Right lobe of liver (tissue), 6 donors: ENCODE results near the gene PTCRA. TPM values are rescaled to one million over a fixed set of nuclear protein-coding genes. Genes with fewer than 3 reads are reported as not detected.

Experiments used
- ATAC-seq, 4 donors: fragments of 200-7000 bp; cut with Tn5 transposase; one replicate each; pipeline ENCODE4 v1.9.1; 2020; ENCODE audit warnings: mild to moderate bottlenecking in 4 of 4, moderate library complexity in 4 of 4
- DNase-seq, 3 donors: peaks; one replicate each; pipeline ENCODE4 v3.0.0-alpha.2; 2020
- H3K27ac ChIP-seq, 3 donors: fragments of 200-600 bp; one replicate each; pipeline ENCODE4 v1.8.0; 2022
- H3K27me3 ChIP-seq, 2 donors: fragments of 200-600 bp; one replicate each; pipeline ENCODE4 v1.8.0; 2022
- H3K36me3 ChIP-seq, 4 donors: fragments of 200-600 bp; sonication (generic) in 1 of 4; one replicate each; pipeline versions ENCODE4 v1.5.1 to v1.8.0; 2017 to 2022; ENCODE audit warnings: control low read depth in 1 of 4
- H3K4me1 ChIP-seq, 4 donors: fragments of 200-600 bp; sonication (generic) in 1 of 4; one replicate each; pipeline versions ENCODE4 v1.5.1 to v1.8.0; 2017 to 2022; ENCODE audit warnings: control low read depth in 1 of 4
- H3K4me3 ChIP-seq, 3 donors: fragments of 200-600 bp; one replicate each; pipeline ENCODE4 v1.8.0; 2022
- H3K9me3 ChIP-seq, 4 donors: fragments of 200-600 bp; sonication (generic) in 1 of 4; one replicate each; pipeline versions ENCODE4 v1.5.1 to v1.8.0; 2017 to 2022; ENCODE audit warnings: control low read depth in 1 of 4
- POLR2A ChIP-seq: fragments of 450-650 bp; IDR thresholded peaks from one replicate; pipeline ENCODE4 v1.6.1; 2017; ENCODE audit warnings: antibody characterized with exemption, mild to moderate bottlenecking
- WGBS: methylation state at CpG from one replicate; pipeline ENCODE4 v1.1.6; 2018; ENCODE audit warnings: low coverage, low lambda C conversion rate; ENCODE audit not compliant: insufficient coverage; ENCODE audit errors: missing lambda C conversion rate; 5-methylcytosine and 5-hydroxymethylcytosine counted together
- intact Hi-C, 2 donors: fragments of 100-400 bp; cut with DNase I; formaldehyde crosslinking; loops; one replicate each; pipeline versions ENCODE4 v1.11.2 to v1.14.1; 2022
- total RNA-seq, 6 experiments: library from RNA; depleted of rRNA in 2 of 6; stranded (reverse); fragments of >200 nt in 2 of 6; fragmentation: NEBNext Ultra II Directional in 3 of 6; extraction: Animal tissue kit (Norgen Biotek cat#: 25700) in 3 of 6; gene quantifications; one replicate each; pipeline versions ENCODE4 v1.1.0 to v1.2.4, GENCODE V29; 2016 to 2023
- TF ChIP-seq, protein P1 (sequence below), 4 donors: fragments of 200-600 bp in 3 of 4; fragments of 450-650 bp in 1 of 4; IDR thresholded peaks; one replicate each; pipeline versions ENCODE4 v1.5.1 to v1.8.0; 2016 to 2022; ENCODE audit warnings: antibody characterized with exemption in 4 of 4, mild to moderate bottlenecking in 2 of 4
- donor health status: DM: no; HTN: yes; CAD: no.
- donor health status: DM: no; HTN: no; CAD: no.
- donor health status: DM: no; HTN: no; CAD: no.
- donor health status: DM: no; HTN: yes; CAD: no.
- donor health status: DM: no; HTN: yes; CAD: no.

PTCRA gene
- total RNA-seq, 6 experiments from 2014 or later: 0.31 to 0.46 (median 0.37) TPM; not detected in 3

- intact Hi-C loops: no loop called here
- H3K4me1 ChIP-seq: peaks cover 0 to 29% (median 2%) of the 10 kb centered on the region in 4 donors
- H3K27ac ChIP-seq: no peak overlapping the region
- WGBS: 75% methylated on average over 5 of the region's 5 CpGs
- DNase-seq (no peak), ATAC-seq (no peak)
- H3K4me3 ChIP-seq: no peak overlapping the region
- H3K27me3 ChIP-seq: no peaks in the 10 kb centered on the region
- no peaks in the 10 kb centered on the region for H3K36me3 ChIP-seq
- H3K9me3 ChIP-seq: no peaks in the 10 kb centered on the region
- TF ChIP-seq, protein P1, sequence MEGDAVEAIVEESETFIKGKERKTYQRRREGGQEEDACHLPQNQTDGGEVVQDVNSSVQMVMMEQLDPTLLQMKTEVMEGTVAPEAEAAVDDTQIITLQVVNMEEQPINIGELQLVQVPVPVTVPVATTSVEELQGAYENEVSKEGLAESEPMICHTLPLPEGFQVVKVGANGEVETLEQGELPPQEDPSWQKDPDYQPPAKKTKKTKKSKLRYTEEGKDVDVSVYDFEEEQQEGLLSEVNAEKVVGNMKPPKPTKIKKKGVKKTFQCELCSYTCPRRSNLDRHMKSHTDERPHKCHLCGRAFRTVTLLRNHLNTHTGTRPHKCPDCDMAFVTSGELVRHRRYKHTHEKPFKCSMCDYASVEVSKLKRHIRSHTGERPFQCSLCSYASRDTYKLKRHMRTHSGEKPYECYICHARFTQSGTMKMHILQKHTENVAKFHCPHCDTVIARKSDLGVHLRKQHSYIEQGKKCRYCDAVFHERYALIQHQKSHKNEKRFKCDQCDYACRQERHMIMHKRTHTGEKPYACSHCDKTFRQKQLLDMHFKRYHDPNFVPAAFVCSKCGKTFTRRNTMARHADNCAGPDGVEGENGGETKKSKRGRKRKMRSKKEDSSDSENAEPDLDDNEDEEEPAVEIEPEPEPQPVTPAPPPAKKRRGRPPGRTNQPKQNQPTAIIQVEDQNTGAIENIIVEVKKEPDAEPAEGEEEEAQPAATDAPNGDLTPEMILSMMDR (IDR thresholded peaks at IDR 0.05): no peak
- no peak for TF ChIP-seq POLR2A
Measured at GRCh38 chr6:42974919-42975505, 59.2 kb downstream of the PTCRA start.

Other genes with a start within 250 kb of the PTCRA start
- gene PRPH2, start 193.5 kb upstream of the PTCRA start, total RNA-seq: under 1 TPM in 1 of 6 experiments, not detected in 5; 0.16 TPM
- 10 to 100 TPM in 2 of 6 experiments, 1 to 10 TPM in 4; 5.4 to 12.2 (median 6.3) TPM for gene TBCC, start 169.9 kb upstream of the PTCRA start, total RNA-seq
- 1 to 10 TPM; 4.3 to 6.0 (median 5.5) TPM for gene BICRAL, start 134.0 kb upstream of the PTCRA start, total RNA-seq
- 100 to 1,000 TPM in 1 of 6 experiments, 10 to 100 TPM in 5; 36.6 to 114 (median 44.2) TPM for gene RPL7L1, start 36.4 kb upstream of the PTCRA start, total RNA-seq
- gene CNPY3, start 13.4 kb downstream of the PTCRA start, total RNA-seq: 10 to 100 TPM; 11.1 to 75.4 (median 28.8) TPM
- gene GNMT, start 44.7 kb downstream of the PTCRA start, total RNA-seq: 100 to 1,000 TPM in 3 of 6 experiments, 10 to 100 TPM in 3; 13.7 to 470 (median 107) TPM
- 10 to 100 TPM; 15.7 to 25.9 (median 21.3) TPM for gene PEX6, start 63.1 kb downstream of the PTCRA start, total RNA-seq
- gene PPP2R5D, start 68.5 kb downstream of the PTCRA start, total RNA-seq: 10 to 100 TPM; 11.5 to 24.0 (median 16.3) TPM
- gene MEA1, start 97.9 kb downstream of the PTCRA start, total RNA-seq: 10 to 100 TPM; 19.1 to 39.1 (median 25.2) TPM
- 10 to 100 TPM; 26.4 to 46.2 (median 41.7) TPM for gene KLHDC3, start 98.2 kb downstream of the PTCRA start, total RNA-seq
- 10 to 100 TPM; 21.8 to 45.0 (median 23.3) TPM for gene RRP36, start 105.6 kb downstream of the PTCRA start, total RNA-seq
- 10 to 100 TPM in 1 of 6 experiments, 1 to 10 TPM in 5; 6.5 to 12.7 (median 8.8) TPM for gene CUL7, start 137.8 kb downstream of the PTCRA start, total RNA-seq
- gene MRPL2, start 143.4 kb downstream of the PTCRA start, total RNA-seq: 10 to 100 TPM; 41.6 to 63.1 (median 60.4) TPM
- 100 to 1,000 TPM in 1 of 6 experiments, 10 to 100 TPM in 5; 45.8 to 134 (median 65.0) TPM for gene KLC4, start 143.6 kb downstream of the PTCRA start, total RNA-seq
- gene PTK7, start 160.3 kb downstream of the PTCRA start, total RNA-seq: 1 to 10 TPM in 3 of 6 experiments, under 1 TPM in 3; 0.55 to 1.8 (median 0.99) TPM